IPS-15b (cell line): ENCODE results near the gene CCL17.
"Not testable (repeated sequence)": the region's sequence is repeated elsewhere in the genome, so short reads cannot be mapped to it uniquely, and the experiment has no call there.

Experiments
- H3K27me3 ChIP-seq: one replicate; pipeline ENCODE4 v1.6.1; 2013; ENCODE audit warnings: low read length; ENCODE audit not compliant: control insufficient read depth, insufficient read depth
- H3K36me3 ChIP-seq: one replicate; pipeline ENCODE4 v1.6.1; 2013; ENCODE audit warnings: low read length; ENCODE audit not compliant: control insufficient read depth, insufficient read depth
- H3K4me1 ChIP-seq: one replicate; pipeline ENCODE4 v1.6.1; 2013; ENCODE audit warnings: mild to moderate bottlenecking, low read length; ENCODE audit not compliant: control insufficient read depth, insufficient read depth
- H3K4me3 ChIP-seq: one replicate; pipeline ENCODE4 v1.5.1; 2013; ENCODE audit warnings: low read depth, low read length
- H3K9ac ChIP-seq: one replicate; pipeline ENCODE4 v1.6.1; 2013; ENCODE audit warnings: low read depth, mild to moderate bottlenecking, low read length
- H3K9me3 ChIP-seq: one replicate; pipeline ENCODE4 v1.6.1; 2013; ENCODE audit warnings: mild to moderate bottlenecking, low read length; ENCODE audit not compliant: control insufficient read depth, insufficient read depth

CCL17 gene

GRCh38 chr16:57390636-57391295 lies 13.8 kb upstream of the CCL17 start:
- Histone ChIP-seq H3K9me3 (no peaks in the 10 kb centered on the region), H3K27me3 (no peaks in the 10 kb centered on the region), H3K9ac (no peak overlapping the region), H3K4me1 (no peaks in the 10 kb centered on the region), H3K4me3 (no peak overlapping the region), H3K36me3 (no peaks in the 10 kb centered on the region)

- Histone ChIP-seq H3K9ac (no peak overlapping the region), H3K9me3 (no peaks in the 10 kb centered on the region), H3K27me3 (no peaks in the 10 kb centered on the region), H3K36me3 (no peaks in the 10 kb centered on the region), H3K4me3 (no peak overlapping the region), H3K4me1 (no peaks in the 10 kb centered on the region)
Observed at GRCh38 chr16:57391300-57391699, 13.3 kb upstream of the CCL17 start.

- no peak overlapping the region for H3K4me3 ChIP-seq
Observed at GRCh38 chr16:57391708-57392107, 12.9 kb upstream of the CCL17 start.

GRCh38 chr16:57392694-57393093 lies 11.9 kb upstream of the CCL17 start:
- H3K4me1 ChIP-seq, result no peaks in the 10 kb centered on the region
- H3K9me3 ChIP-seq, result no peaks in the 10 kb centered on the region
- no peak overlapping the region for H3K4me3 ChIP-seq
- H3K36me3 ChIP-seq, result no peaks in the 10 kb centered on the region
- H3K27me3 ChIP-seq, result no peaks in the 10 kb centered on the region
- no peak overlapping the region for H3K9ac ChIP-seq

More at GRCh38 chr16:57391708-57392107, 12.9 kb upstream of the CCL17 start:
- H3K9me3 ChIP-seq, result no peaks in the 10 kb centered on the region
- H3K27me3 ChIP-seq, result no peaks in the 10 kb centered on the region
- no peaks in the 10 kb centered on the region for H3K4me1 ChIP-seq
- no peak overlapping the region for H3K9ac ChIP-seq
- no peaks in the 10 kb centered on the region for H3K36me3 ChIP-seq

- no peak overlapping the region for H3K4me3 ChIP-seq
- no peaks in the 10 kb centered on the region for H3K9me3 ChIP-seq
- no peaks in the 10 kb centered on the region for H3K36me3 ChIP-seq
- no peaks in the 10 kb centered on the region for H3K4me1 ChIP-seq
- no peak overlapping the region for H3K9ac ChIP-seq
- H3K27me3 ChIP-seq, result no peaks in the 10 kb centered on the region
Observed at GRCh38 chr16:57394444-57394843, 10.1 kb upstream of the CCL17 start.

GRCh38 chr16:57395026-57395425 lies 9.5 kb upstream of the CCL17 start:
- Histone ChIP-seq H3K4me3 (no peak overlapping the region), H3K9me3 (no peaks in the 10 kb centered on the region), H3K9ac (no peak overlapping the region), H3K4me1 (no peaks in the 10 kb centered on the region), H3K36me3 (no peaks in the 10 kb centered on the region), H3K27me3 (no peaks in the 10 kb centered on the region)

GRCh38 chr16:57396786-57397185 lies 7.8 kb upstream of the CCL17 start:
- no peak overlapping the region for H3K9ac ChIP-seq
- no peaks in the 10 kb centered on the region for H3K36me3 ChIP-seq
- no peaks in the 10 kb centered on the region for H3K9me3 ChIP-seq
- H3K4me1 ChIP-seq, result no peaks in the 10 kb centered on the region
- H3K4me3 ChIP-seq, result no peak overlapping the region
- no peaks in the 10 kb centered on the region for H3K27me3 ChIP-seq

- not testable (repeated sequence) for H3K9me3 ChIP-seq, H3K36me3 ChIP-seq, H3K4me3 ChIP-seq, H3K9ac ChIP-seq, H3K4me1 ChIP-seq, H3K27me3 ChIP-seq
Observed at GRCh38 chr16:57397493-57397892, 7.1 kb upstream of the CCL17 start.

- Histone ChIP-seq H3K9ac (no peak overlapping the region), H3K27me3 (no peaks in the 10 kb centered on the region), H3K4me3 (no peak overlapping the region), H3K4me1 (no peaks in the 10 kb centered on the region), H3K36me3 (no peaks in the 10 kb centered on the region), H3K9me3 (no peaks in the 10 kb centered on the region)
Observed at GRCh38 chr16:57401943-57402640, 2.5 kb upstream of the CCL17 start.

GRCh38 chr16:57405097-57405496 lies 530 bp downstream of the CCL17 start:
- H3K4me3 ChIP-seq, result no peak overlapping the region
- H3K36me3 ChIP-seq, result no peaks in the 10 kb centered on the region
- H3K4me1 ChIP-seq, result no peaks in the 10 kb centered on the region
- H3K9ac ChIP-seq, result no peak overlapping the region
- no peaks in the 10 kb centered on the region for H3K27me3 ChIP-seq
- H3K9me3 ChIP-seq, result no peaks in the 10 kb centered on the region

GRCh38 chr16:57406881-57407280 lies 2.3 kb downstream of the CCL17 start:
- Histone ChIP-seq H3K27me3 (no peaks in the 10 kb centered on the region), H3K9ac (no peak overlapping the region), H3K36me3 (no peaks in the 10 kb centered on the region)

More at GRCh38 chr16:57406881-57407280, 2.3 kb downstream of the CCL17 start:
- no peak overlapping the region for H3K4me3 ChIP-seq
- H3K9me3 ChIP-seq, result no peaks in the 10 kb centered on the region
- H3K4me1 ChIP-seq, result no peaks in the 10 kb centered on the region
